HCT116 (cell line): ENCODE data around the gene LRFN2. TPM values are rescaled to one million over a fixed set of nuclear protein-coding genes. Genes with fewer than 3 reads are reported as not detected.

ENCODE experiments used
- ATAC-seq: fragments of 200-7000 bp; cut with Tn5 transposase; 2 replicates; pipeline ENCODE4 v1.9.1; 2020; ENCODE audit warnings: mild to moderate bottlenecking, moderate library complexity
- BruUV-seq: library from RNA; stranded (reverse); fragments of 400-500 nt; replicated peaks from 2 replicates; lab custom pipeline; 2021; lab: Mats Ljungman, UMichigan
- CTCF ChIA-PET: fragments of 300-600 bp; sonication (Branson Sonifier 250); formaldehyde crosslinking; loops from one replicate; lab custom pipeline; 2021; ENCODE audit warnings: antibody characterized with exemption; lab: Charles Lee
- POLR2A ChIA-PET: fragments of 300-600, 350-600 bp; sonication (Branson Sonifier 250); formaldehyde crosslinking; loops from one replicate; lab custom pipeline; 2021; ENCODE audit warnings: antibody characterized with exemption; lab: Charles Lee
- RAD21 ChIA-PET, 2 experiments: fragments of 300-600 bp; sonication (Branson Sonifier 250); formaldehyde crosslinking; loops; one replicate each; lab custom pipeline; 2023; ENCODE audit warnings: low total read pairs in 2 of 2; ENCODE audit not compliant: uncharacterized antibody in 2 of 2, unreplicated experiment in 2 of 2, low non-redundant PET in 1 of 2; lab: Charles Lee
- DNase-seq: peaks from one replicate; pipeline ENCODE4 v3.0.0-alpha.2; 2010; ENCODE audit warnings: low read depth, low spot score
- H2AFZ ChIP-seq: fragments of 200-600 bp; shearing (Covaris generic), sonication (generic); 2 replicates; pipeline ENCODE4 v1.6.1; 2017; ENCODE audit warnings: low read depth, mixed run types, mixed read lengths, antibody characterized with exemption, low read length; ENCODE audit not compliant: poor library complexity, severe bottlenecking
- H3K27ac ChIP-seq: 2 replicates; pipeline ENCODE4 v1.5.1; 2012; ENCODE audit warnings: low read depth, low read length
- H3K27me3 ChIP-seq: fragments of 200-600 bp; sonication (generic); 2 replicates; pipeline ENCODE4 v1.6.1; 2016; ENCODE audit warnings: mixed run types, low read length, mixed read lengths; ENCODE audit not compliant: insufficient read depth
- H3K36me3 ChIP-seq, 2 experiments: fragments of 200-500 bp in 1 of 2; fragments of 200-600 bp in 1 of 2; sonication (Bioruptor generic) in 1 of 2; sonication (generic) in 1 of 2; 2 replicates each; pipeline versions ENCODE4 v1.5.1 to v1.6.1; 2014 to 2016; ENCODE audit warnings: low read length in 2 of 2, inconsistent platforms in 1 of 2, mixed read lengths in 1 of 2, mixed run types in 1 of 2; ENCODE audit not compliant: insufficient read depth in 2 of 2, control insufficient read depth in 1 of 2
- H3K4me1 ChIP-seq, 2 experiments: fragments of 200-600 bp in 1 of 2; sonication (generic) in 1 of 2; 2 replicates each; pipeline versions ENCODE4 v1.5.1 to v1.6.1; 2012 to 2017; ENCODE audit warnings: low read length in 2 of 2, inconsistent platforms in 1 of 2, mild to moderate bottlenecking in 1 of 2, mixed read lengths in 1 of 2, mixed run types in 1 of 2, moderate library complexity in 1 of 2; ENCODE audit not compliant: insufficient read depth in 2 of 2, control insufficient read depth in 1 of 2
- H3K4me2 ChIP-seq: fragments of 200-600 bp; sonication (generic); 2 replicates; pipeline ENCODE4 v1.6.1; 2017; ENCODE audit warnings: mixed run types, low read length, mixed read lengths
- H3K4me3 ChIP-seq, 2 experiments: fragments of 200-600 bp in 1 of 2; sonication (generic) in 1 of 2; replicated peaks in 1 of 2; 2 replicates each; pipeline ENCODE4 v1.5.1; 2011 to 2016; ENCODE audit warnings: low read length in 2 of 2, control low read depth in 1 of 2, low read depth in 1 of 2, mild to moderate bottlenecking in 1 of 2, mixed read lengths in 1 of 2, mixed run types in 1 of 2
- H3K79me2 ChIP-seq: fragments of 200-600 bp; sonication (generic); 2 replicates; pipeline ENCODE4 v1.6.1; 2017; ENCODE audit warnings: mild to moderate bottlenecking, mixed run types, low read length, moderate library complexity, mixed read lengths; ENCODE audit not compliant: insufficient read depth
- H3K9ac ChIP-seq: fragments of 200-600 bp; sonication (generic); 2 replicates; pipeline ENCODE4 v1.6.1; 2016; ENCODE audit warnings: low read length, mixed read lengths
- H3K9me2 ChIP-seq: fragments of 200-600 bp; sonication (generic), shearing (Covaris generic); 2 replicates; pipeline ENCODE4 v1.6.1; 2017; ENCODE audit warnings: mixed run types, mild to moderate bottlenecking, moderate library complexity; ENCODE audit not compliant: insufficient read depth
- H3K9me3 ChIP-seq, 2 experiments: fragments of 200-500 bp in 1 of 2; fragments of 200-600 bp in 1 of 2; sonication (Bioruptor generic) in 1 of 2; sonication (generic) in 1 of 2; 2 replicates each; pipeline ENCODE4 v1.6.1; 2014 to 2017; ENCODE audit warnings: low read length in 2 of 2, mixed read lengths in 2 of 2, inconsistent platforms in 1 of 2, low read depth in 1 of 2, mild to moderate bottlenecking in 1 of 2, mixed run types in 1 of 2, moderate library complexity in 1 of 2; ENCODE audit not compliant: control insufficient read depth in 1 of 2, insufficient read depth in 1 of 2
- H4K20me1 ChIP-seq: fragments of 200-600 bp; sonication (generic), shearing (Covaris generic); 2 replicates; pipeline ENCODE4 v1.6.1; 2017; ENCODE audit warnings: mixed run types, mild to moderate bottlenecking, moderate library complexity; ENCODE audit not compliant: insufficient read depth
- CTCF ChIP-seq, 3 experiments: fragments of 200-600 bp in 1 of 3; sonication (generic) in 1 of 3; IDR thresholded peaks in 2 of 3; conservative IDR thresholded peaks in 1 of 3; 2 replicates each; pipeline ENCODE4 v1.5.1; 2012 to 2017; ENCODE audit warnings: low read depth in 2 of 3, low read length in 2 of 3, antibody characterized with exemption in 1 of 3, borderline replicate concordance in 1 of 3, control low read depth in 1 of 3, mild to moderate bottlenecking in 1 of 3, mixed read lengths in 1 of 3, mixed run types in 1 of 3, moderate library complexity in 1 of 3; ENCODE audit not compliant: insufficient read depth in 1 of 3
- EGR1 ChIP-seq: IDR thresholded peaks from 2 replicates; pipeline ENCODE4 v1.6.1; 2012; ENCODE audit warnings: low read depth
- ELF1 ChIP-seq: IDR thresholded peaks from 2 replicates; pipeline ENCODE4 v1.6.1; 2012; ENCODE audit warnings: low read depth, borderline replicate concordance
- EZH2 ChIP-seq: fragments of 200-600 bp; sonication (generic); IDR thresholded peaks from 2 replicates; pipeline ENCODE4 v1.6.1; 2017; ENCODE audit warnings: antibody characterized with exemption, mixed run types
- EZH2phosphoT487 ChIP-seq: fragments of 200-600 bp; IDR thresholded peaks from 2 replicates; pipeline ENCODE4 v1.6.1; 2018; ENCODE audit warnings: antibody characterized with exemption, borderline replicate concordance
- FOSL1 ChIP-seq: IDR thresholded peaks from 2 replicates; pipeline ENCODE4 v1.6.1; 2012; ENCODE audit warnings: low read depth
- JUND ChIP-seq: IDR thresholded peaks from 2 replicates; pipeline ENCODE4 v1.6.1; 2012
- MAX ChIP-seq: IDR thresholded peaks from 2 replicates; pipeline ENCODE4 v1.6.1; 2012
- POLR2AphosphoS5 ChIP-seq: IDR thresholded peaks from 2 replicates; pipeline ENCODE4 v1.6.1; 2011; ENCODE audit warnings: mild to moderate bottlenecking, low read depth, low read length, moderate library complexity
- RAD21 ChIP-seq: IDR thresholded peaks from 2 replicates; pipeline ENCODE4 v1.6.1; 2012; ENCODE audit warnings: low read depth, mild to moderate bottlenecking
- SIN3A ChIP-seq: IDR thresholded peaks from 2 replicates; pipeline ENCODE4 v1.6.1; 2012; ENCODE audit warnings: low read depth
- SP1 ChIP-seq: IDR thresholded peaks from 2 replicates; pipeline ENCODE4 v1.6.1; 2012; ENCODE audit warnings: low read depth
- SRF ChIP-seq: IDR thresholded peaks from 2 replicates; pipeline ENCODE4 v1.6.1; 2012; ENCODE audit warnings: low read depth
- YY1 ChIP-seq: IDR thresholded peaks from 2 replicates; pipeline ENCODE4 v1.6.1; 2011; ENCODE audit warnings: low read length, low read depth, moderate library complexity, mild to moderate bottlenecking; ENCODE audit not compliant: insufficient replicate concordance; ENCODE audit errors: extremely low read depth
- ZNF274 ChIP-seq: fragments of 200-500 bp; sonication (Bioruptor generic); IDR thresholded peaks from 2 replicates; pipeline ENCODE4 v1.6.1; 2014; ENCODE audit warnings: mild to moderate bottlenecking, low read depth, low read length, inconsistent platforms
- intact Hi-C: fragments of 100-400 bp; cut with micrococcal nuclease; formaldehyde crosslinking; loops from 2 replicates; pipeline ENCODE4 v1.10.0; 2022
- total RNA-seq: library from RNA; stranded (reverse); gene quantifications from one replicate; pipeline ENCODE4 v1.2.1, GENCODE V29; 2021; ENCODE audit not compliant: unreplicated experiment
- TF ChIP-seq, protein P1 (sequence below): IDR thresholded peaks from 2 replicates; pipeline ENCODE4 v1.6.1; 2012; ENCODE audit warnings: low read depth

LRFN2 gene
- total RNA-seq, 1 experiment from 2014 or later: not detected

GRCh38 chr6:40466986-40467539 lies 120.1 kb downstream of the LRFN2 start:
- BruUV-seq: no TSS peak
- Histone ChIP-seq H3K4me1 (no peaks in the 10 kb centered on the region), H3K27ac (no peak overlapping the region), H4K20me1 (no peaks in the 10 kb centered on the region), H3K36me3 (no peaks in the 10 kb centered on the region), H2AFZ (no peak overlapping the region), H3K4me2 (no peak overlapping the region), H3K4me3 (no peak overlapping the region), H3K79me2 (no peaks in the 10 kb centered on the region), H3K9me2 (no peaks in the 10 kb centered on the region), H3K9me3 (no peaks in the 10 kb centered on the region), H3K9ac (no peak overlapping the region), H3K27me3 (peaks cover 59% of the 10 kb centered on the region)
- no peak for ATAC-seq
- RAD21 ChIA-PET: no interaction called here
- intact Hi-C loops: no loop called here
- no peak for TF ChIP-seq SRF
- TF ChIP-seq SIN3A: no peak
- no peak for TF ChIP-seq SP1
- TF ChIP-seq ELF1: no peak
- TF ChIP-seq CTCF (IDR thresholded peaks at IDR 0.05 in 2 of 3, conservative IDR thresholded peaks at IDR 0.05 in 1 of 3; ENCODE audit: borderline replicate concordance in 1 of 3, insufficient read depth in 1 of 3, low read depth in 2 of 3, low read length in 2 of 3): no peak
- TF ChIP-seq EZH2phosphoT487: no peak
- no peak for TF ChIP-seq EGR1
- TF ChIP-seq RAD21: no peak
- TF ChIP-seq MAX: no peak
- TF ChIP-seq, protein P1, sequence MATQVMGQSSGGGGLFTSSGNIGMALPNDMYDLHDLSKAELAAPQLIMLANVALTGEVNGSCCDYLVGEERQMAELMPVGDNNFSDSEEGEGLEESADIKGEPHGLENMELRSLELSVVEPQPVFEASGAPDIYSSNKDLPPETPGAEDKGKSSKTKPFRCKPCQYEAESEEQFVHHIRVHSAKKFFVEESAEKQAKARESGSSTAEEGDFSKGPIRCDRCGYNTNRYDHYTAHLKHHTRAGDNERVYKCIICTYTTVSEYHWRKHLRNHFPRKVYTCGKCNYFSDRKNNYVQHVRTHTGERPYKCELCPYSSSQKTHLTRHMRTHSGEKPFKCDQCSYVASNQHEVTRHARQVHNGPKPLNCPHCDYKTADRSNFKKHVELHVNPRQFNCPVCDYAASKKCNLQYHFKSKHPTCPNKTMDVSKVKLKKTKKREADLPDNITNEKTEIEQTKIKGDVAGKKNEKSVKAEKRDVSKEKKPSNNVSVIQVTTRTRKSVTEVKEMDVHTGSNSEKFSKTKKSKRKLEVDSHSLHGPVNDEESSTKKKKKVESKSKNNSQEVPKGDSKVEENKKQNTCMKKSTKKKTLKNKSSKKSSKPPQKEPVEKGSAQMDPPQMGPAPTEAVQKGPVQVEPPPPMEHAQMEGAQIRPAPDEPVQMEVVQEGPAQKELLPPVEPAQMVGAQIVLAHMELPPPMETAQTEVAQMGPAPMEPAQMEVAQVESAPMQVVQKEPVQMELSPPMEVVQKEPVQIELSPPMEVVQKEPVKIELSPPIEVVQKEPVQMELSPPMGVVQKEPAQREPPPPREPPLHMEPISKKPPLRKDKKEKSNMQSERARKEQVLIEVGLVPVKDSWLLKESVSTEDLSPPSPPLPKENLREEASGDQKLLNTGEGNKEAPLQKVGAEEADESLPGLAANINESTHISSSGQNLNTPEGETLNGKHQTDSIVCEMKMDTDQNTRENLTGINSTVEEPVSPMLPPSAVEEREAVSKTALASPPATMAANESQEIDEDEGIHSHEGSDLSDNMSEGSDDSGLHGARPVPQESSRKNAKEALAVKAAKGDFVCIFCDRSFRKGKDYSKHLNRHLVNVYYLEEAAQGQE: no peak
- no peak for TF ChIP-seq JUND
- no peak for TF ChIP-seq YY1
- no peak for TF ChIP-seq FOSL1
- no peak for TF ChIP-seq ZNF274
- TF ChIP-seq POLR2AphosphoS5: no peak
- no peak for TF ChIP-seq EZH2
- CTCF ChIA-PET: no interaction called here
- DNase-seq: no peak
- POLR2A ChIA-PET: no interaction called here
